Transverse colon (tissue), 4 donors: ENCODE results near the gene CSDE1.

Source experiments
- CTCF ChIP-seq, 5 experiments: fragments of 200-600 bp in 3 of 5; fragments of 450-650 bp in 2 of 5; sonication (generic) in 3 of 5; IDR thresholded peaks; 1 replicate in 2 of 5; 2 replicates in 3 of 5; pipeline ENCODE4 v1.5.1; 2016 to 2017; ENCODE audit warnings: antibody characterized with exemption in 5 of 5, inconsistent platforms in 3 of 5, mild to moderate bottlenecking in 2 of 5, moderate library complexity in 1 of 5
- EP300 ChIP-seq: sonication (generic); formaldehyde crosslinking; IDR thresholded peaks from one replicate; pipeline ENCODE4 v1.6.1; 2017; ENCODE audit warnings: antibody characterized with exemption, low read depth
- POLR2A ChIP-seq: fragments of 450-650 bp; IDR thresholded peaks from one replicate; pipeline ENCODE4 v1.6.1; 2016; ENCODE audit warnings: antibody characterized with exemption, mild to moderate bottlenecking, moderate library complexity
- POLR2AphosphoS5 ChIP-seq, 3 donors: sonication (generic); formaldehyde crosslinking; IDR thresholded peaks; one replicate each; pipeline ENCODE4 v1.6.1; 2016; ENCODE audit warnings: antibody characterized with exemption in 3 of 3

DNA sequence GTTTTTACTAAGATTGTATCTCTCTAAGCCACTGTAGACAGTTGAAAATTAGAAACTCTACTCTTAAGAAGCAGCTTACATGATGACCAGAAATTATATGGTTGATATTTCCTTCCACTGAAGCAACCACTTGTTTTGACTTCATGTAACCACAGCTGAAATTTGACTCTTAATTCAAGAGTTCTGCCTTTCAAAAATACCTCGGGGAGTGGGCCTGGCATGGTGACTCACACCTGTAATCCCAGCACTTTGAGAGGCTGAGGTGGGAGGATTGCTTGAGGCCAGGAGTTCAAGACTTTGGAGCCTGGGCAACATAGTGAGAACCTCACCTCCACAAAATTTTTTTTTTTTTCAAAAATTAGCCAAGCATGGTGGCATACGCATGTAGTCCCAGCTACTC is 66.7 kb downstream of the CSDE1 start:
- TF ChIP-seq CTCF (IDR thresholded peaks at IDR 0.05) (no peak), POLR2A (no peak), POLR2AphosphoS5 (IDR thresholded peaks at IDR 0.05) (no peak), EP300 (no peak)
